ENCODE data around the gene GMDS.

GMDS gene

DNA sequence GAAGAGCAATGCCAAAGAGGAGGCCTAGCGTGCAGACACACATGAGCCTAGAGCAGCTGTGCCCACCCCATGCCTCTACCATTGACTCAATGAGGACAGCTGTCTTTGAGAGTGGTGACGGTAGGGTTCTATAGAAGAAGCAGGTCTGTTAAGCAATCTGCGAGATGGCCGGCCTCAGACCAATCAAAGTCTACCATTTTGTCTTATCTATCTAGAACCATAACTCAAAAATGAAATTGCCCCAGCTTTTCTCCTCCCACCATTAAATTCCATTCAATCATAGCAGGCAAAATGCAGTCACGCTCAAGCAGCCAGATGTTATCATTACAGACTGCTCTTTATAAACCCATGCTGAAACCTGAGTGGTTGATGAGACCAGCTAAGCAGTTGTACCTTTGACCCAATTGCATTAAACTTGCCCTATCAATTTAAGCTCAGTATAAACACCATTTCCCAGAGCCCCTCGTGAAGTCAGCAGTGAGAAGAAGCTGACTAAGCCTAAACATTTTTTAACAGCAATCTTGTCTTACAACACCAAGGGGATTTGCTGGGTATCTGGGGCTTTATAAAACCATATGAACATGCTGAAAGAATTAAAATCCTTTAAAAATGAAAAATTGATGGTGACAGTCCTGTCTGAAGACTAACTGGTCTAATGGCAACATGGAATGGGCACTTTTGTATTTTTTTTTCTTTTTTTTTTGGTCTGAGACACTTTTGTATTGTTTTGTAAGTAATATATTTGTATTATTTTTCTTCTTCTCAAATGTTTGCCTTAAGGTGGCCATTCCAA, 578.2 kb downstream of the GMDS start:
- no peak for DNase-seq (ENCODE audit: low read depth in 4 of 4, low spot score in 1 of 4)

DNA sequence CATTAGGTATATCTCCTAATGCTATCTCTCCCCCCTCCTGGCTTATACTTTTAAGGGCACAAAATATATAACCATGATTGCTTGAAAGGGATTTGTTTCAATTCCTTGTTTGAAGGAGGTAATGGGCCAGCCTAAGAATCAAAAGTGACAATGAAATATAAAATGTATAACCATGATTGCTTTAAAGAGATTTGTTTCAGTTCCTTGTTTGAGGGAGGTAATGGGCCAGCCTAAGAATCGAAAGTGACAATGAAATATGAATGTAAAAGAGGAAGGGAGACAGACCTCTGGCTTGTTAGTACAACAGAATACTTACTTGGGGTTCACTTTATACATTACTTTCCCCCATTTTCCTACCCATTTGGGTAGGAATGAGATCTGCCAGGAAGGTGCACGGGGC, 580.2 kb downstream of the GMDS start:
- DNase-seq (ENCODE audit: low read depth in 4 of 4, low spot score in 1 of 4), result no peak

DNA sequence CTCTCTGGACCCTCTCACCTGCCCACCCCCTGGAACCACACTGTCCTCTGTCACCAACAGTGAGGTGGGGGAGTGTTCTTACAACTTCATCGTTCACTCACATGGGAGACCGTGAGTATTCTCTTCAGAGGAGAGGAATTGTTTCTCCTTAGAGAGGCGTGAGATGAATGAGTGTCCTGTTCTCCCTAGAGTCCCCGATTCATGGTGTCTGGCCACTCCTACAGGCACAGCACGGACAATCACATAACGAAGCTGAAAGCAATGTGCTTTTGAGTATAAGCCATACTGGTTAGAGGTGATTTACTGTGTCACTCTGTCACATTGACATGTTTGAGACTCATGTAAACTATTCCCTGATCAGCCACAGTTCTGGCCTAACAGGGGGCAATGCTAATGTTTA, 581.1 kb downstream of the GMDS start:
- DNase-seq (ENCODE audit: low read depth in 4 of 4, low spot score in 1 of 4), result no peak

DNA sequence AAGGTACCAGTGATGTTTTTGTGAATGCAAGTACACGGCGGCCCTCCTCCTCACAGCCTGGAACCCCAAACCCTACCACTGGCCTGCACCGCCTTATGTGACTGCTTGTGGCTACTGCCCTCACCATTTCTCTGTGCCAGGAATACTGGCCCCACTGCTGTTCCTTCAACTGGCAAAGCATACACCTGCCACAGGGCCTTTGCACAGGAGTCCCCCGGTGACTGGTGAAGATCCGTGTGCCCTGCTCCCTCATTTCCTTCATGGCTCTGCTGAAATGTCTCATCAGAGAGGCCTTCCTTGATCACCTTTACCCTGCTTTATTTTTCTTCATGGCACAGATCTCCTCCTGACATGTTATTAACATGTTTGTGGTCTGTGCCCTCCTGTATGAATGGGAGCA, 581.9 kb downstream of the GMDS start:
- DNase-seq (ENCODE audit: low read depth in 4 of 4, low spot score in 1 of 4), result no peak

GRCh38 chr6:1662534-1662933, 582.9 kb downstream of the GMDS start:
- no peak for DNase-seq (ENCODE audit: low read depth in 4 of 4, low spot score in 1 of 4)

GRCh38 chr6:1659816-1660215, 585.6 kb downstream of the GMDS start:
- DNase-seq (ENCODE audit: low read depth in 4 of 4, low spot score in 1 of 4), result no peak

DNA sequence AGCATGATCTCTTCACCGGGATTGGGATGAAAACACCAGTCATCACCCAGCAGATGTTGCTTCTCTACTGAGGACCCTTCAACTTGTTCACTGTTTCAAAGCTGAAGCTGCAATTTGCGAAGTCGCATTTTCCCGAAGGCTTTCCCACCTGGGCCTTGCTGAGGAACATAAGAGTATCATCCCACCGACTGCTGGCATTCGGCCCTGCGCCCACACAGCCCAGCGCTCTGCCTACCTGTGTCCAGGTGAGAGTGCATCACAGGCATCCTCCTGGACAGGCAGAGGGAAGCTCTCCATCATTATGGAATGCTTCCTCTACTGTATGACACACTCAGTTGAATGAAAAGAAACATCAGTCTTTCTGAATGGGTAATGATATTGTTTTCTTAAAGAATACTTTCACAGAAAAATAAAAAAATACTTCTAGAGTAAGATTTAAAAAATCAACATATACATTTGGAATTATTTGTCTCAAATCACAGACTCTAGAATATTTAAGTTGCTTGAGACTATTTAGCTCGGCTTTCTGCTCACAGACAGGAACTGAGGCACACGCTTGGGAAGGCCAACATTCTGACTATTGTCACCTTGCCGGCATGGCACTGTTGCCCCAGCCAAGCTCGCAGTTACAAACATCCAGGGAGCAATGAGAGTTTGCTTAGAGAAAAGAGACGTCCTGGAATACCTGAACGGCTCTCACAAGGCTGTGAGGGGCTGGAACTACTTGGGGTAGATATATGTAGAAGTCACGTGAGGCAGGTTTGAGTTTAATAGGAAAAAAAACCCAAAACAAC, 587.0 kb downstream of the GMDS start:
- DNase-seq (ENCODE audit: low read depth in 4 of 4, low spot score in 1 of 4), result no peak

DNA sequence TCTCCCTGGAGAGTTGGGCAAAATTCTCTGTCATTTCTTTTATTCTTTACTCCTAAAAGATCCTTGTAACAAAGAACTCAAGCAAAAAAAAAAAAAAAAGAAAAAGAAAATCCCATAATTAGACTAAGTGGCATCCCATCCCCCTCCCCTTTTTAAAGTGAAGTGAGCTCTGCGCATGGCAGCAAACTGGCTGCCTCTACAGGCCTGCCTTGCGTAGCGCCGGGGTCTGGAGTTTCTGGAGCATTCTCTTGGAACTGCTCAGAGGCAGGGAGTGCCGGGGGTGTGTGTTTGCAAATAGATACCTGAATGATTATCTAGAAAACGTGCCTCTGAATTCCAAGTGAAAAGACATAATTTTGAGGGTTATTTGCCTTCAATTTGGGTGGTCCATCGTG, 587.6 kb downstream of the GMDS start:
- no peak for DNase-seq (ENCODE audit: low read depth in 4 of 4, low spot score in 1 of 4)

GRCh38 chr6:1657116-1657770, 588.2 kb downstream of the GMDS start:
- DNase-seq (ENCODE audit: low read depth in 4 of 4, low spot score in 1 of 4), result no peak

- no peak for DNase-seq (ENCODE audit: low read depth in 4 of 4, low spot score in 1 of 4)
Observed at GRCh38 chr6:1654054-1654453, 591.4 kb downstream of the GMDS start.

DNA sequence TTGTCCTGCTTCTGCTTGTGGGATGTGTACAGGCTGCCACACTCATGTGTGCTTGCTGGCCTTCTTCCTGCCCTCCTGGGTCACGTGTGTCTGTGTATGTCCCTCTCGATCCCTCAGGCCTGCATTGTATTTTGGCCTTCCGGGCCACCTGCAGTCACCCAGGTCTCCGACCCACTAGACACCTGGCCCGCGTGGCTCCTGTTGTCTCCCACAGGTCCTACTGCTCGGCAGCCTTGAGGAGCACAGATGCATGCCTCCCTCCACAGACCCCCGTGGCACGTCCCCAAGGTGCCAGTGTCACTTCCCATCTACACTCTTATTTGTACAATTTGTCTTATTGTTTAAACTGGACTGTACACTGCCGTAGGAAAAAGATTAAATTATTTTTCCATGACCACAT, 592.6 kb downstream of the GMDS start:
- no peak for DNase-seq (ENCODE audit: low read depth in 4 of 4, low spot score in 1 of 4)

DNA sequence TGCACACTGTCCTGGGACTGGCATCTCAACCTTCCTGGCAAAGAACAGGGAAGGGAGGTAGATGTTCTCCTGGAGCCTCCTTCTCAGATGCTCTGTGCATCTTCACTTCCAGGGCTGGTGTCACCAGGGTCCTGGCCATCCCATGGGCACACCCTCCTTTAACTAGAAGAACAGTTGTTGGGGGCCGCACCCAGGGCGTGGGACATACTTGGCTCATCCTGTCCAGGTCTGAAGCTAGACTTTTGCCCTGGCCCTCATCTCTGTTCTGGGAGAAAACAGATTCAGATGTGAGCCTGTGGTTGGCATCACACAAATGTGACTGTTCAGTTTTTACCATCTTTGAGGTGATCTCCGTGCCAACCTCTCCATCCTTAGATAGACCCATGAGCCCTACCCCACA, 594.0 kb downstream of the GMDS start:
- no peak for DNase-seq (ENCODE audit: low read depth in 4 of 4, low spot score in 1 of 4)

GRCh38 chr6:1645466-1646185, 599.8 kb downstream of the GMDS start:
- no peak for DNase-seq (ENCODE audit: low read depth in 4 of 4, low spot score in 1 of 4)

DNA sequence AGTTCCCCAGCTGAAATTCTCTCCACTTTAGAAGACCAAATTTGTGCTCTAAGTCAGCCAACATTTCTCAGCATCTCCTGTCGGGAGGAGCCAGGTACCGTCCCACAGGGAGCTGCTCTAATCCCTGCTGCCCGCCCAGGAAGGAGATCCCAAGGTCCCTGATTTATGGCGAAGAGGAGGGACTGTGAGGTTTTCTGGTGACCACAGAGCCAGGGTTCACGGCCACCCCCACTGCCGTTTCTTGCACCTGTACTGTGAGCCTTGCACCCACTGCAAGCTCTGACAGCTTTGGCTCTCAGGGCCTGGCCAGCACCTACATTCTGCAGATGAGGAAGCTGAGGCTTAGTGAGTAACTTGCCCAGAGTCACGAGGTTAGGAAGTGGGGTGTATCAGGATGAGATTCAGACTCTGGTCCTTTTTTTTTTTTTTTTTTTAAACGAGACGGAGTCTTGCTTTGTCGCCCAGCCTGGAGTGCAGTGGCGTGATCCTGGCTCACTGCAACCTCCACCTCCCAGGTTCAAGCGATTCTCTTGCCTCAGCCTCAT, 600.8 kb downstream of the GMDS start:
- no peak for DNase-seq (ENCODE audit: low read depth in 4 of 4, low spot score in 1 of 4)

DNA sequence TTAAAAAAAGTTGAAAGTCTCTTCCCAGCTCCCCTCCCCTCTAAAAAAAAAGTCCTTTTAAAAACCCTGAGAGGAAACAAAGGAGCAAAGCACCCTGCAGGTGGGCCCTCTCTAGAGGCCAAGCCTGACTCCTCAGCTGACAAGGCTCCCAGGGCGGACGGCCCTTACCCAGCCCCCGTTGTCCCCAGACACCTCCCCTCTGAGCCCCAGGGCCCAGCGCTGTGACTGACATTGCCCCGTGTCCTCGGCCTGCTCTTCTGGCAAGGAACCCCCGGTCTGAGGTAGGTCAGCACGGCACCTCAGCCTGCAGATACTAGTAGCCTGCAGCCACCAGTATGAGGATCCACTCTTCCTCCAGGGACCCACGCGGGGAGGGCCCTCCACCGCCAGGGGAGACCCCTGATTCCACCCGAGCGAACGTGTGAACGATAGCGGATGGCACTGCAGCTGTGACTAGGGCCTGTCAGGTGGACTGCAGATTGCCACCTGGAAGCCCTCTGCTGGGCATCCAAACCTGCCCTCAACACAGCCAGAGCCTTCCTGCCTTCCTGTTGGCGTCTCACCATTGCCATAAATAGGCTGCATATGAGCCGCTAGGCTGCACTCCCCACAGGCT, 601.5 kb downstream of the GMDS start:
- DNase-seq (ENCODE audit: low read depth in 4 of 4, low spot score in 1 of 4), result no peak

GRCh38 chr6:1643111-1643510, 602.3 kb downstream of the GMDS start:
- DNase-seq (ENCODE audit: low read depth in 4 of 4, low spot score in 1 of 4), result no peak

GRCh38 chr6:1641343-1641885, 604.0 kb downstream of the GMDS start:
- no peak for DNase-seq (ENCODE audit: low read depth in 4 of 4, low spot score in 1 of 4)

GRCh38 chr6:1640476-1640875, 604.9 kb downstream of the GMDS start:
- no peak for DNase-seq (ENCODE audit: low read depth in 4 of 4, low spot score in 1 of 4)

DNA sequence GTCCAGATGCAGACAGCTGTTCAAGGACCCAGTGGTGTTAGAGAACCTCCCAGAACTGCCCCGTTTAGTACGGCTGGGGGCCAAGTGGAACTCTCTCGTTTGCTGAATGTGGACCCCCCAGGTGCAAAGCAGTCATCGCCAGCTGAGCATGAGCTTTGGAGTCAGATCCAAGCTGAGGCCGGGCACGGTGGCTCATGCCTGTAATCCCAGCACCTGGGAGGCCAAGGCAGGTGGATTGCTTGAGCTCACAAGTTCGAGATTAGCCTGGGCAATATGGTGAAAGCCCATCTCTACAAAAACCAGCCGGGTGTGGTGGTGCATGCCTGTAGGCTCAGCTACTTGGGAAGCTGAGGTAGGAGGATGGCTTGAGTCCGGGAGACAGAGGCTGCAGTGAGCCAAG, 606.0 kb downstream of the GMDS start:
- DNase-seq (ENCODE audit: low read depth in 4 of 4, low spot score in 1 of 4), result no peak
